ENCODE data around the gene PFDN1. TPM values are rescaled to one million over a fixed set of nuclear protein-coding genes. Genes with fewer than 3 reads are reported as not detected.

PFDN1 gene
- total RNA-seq, 1 experiment from 2014 or later: 266 TPM

DNA sequence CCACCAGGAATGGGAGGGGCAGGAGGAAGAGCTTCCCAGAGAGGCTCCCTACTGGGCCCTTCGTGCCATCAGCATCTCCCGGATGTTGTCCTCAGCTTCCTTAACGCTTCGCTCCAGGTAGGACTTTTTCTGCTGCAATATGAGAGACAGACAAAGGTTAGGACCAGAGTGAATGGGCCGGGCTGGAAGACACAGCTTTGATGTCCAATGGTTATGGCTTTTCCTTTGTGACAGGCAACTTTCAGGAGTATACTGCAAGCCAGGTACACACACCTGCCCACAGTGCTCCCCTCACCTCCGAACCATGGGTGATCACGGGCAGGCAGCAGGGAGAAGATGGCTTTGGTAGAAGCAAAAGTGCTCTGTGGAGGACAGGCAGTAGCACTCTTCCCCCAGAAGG is 57.0 kb downstream of the PFDN1 start:
- no peak for DNase-seq (ENCODE audit: low spot score)
- in situ Hi-C loops (cut with HindIII; ENCODE audit: low sequenced_read_pairs): no loop called here

DNA sequence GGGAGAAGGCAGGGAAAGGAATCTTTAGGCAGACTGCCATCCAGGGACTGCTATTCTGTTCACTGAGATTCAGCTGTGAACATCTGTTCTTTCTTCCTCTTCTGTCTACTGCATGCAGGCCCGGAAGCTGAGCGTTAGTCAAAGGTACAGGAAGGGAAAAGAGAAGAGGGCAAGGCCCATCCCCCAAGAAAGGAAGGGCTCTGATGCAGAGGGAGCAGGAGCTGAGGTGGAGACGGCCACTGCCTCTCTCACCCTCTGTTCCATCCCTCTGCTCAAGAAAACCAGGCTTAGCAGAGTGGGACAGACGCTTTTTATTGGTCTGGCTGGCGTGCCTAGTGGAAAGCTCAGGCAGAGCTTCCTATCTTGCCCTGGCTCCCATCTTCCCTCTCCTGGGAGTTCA is 57.6 kb downstream of the PFDN1 start:
- in situ Hi-C loops (cut with HindIII; ENCODE audit: low sequenced_read_pairs): no loop called here
- DNase-seq (ENCODE audit: low spot score): no peak

GRCh38 chr5:140244525-140245025 is 58.3 kb downstream of the PFDN1 start:
- DNase-seq (ENCODE audit: low spot score): peak; percentile 92
- in situ Hi-C loops (cut with HindIII; ENCODE audit: low sequenced_read_pairs): no loop called here

DNA sequence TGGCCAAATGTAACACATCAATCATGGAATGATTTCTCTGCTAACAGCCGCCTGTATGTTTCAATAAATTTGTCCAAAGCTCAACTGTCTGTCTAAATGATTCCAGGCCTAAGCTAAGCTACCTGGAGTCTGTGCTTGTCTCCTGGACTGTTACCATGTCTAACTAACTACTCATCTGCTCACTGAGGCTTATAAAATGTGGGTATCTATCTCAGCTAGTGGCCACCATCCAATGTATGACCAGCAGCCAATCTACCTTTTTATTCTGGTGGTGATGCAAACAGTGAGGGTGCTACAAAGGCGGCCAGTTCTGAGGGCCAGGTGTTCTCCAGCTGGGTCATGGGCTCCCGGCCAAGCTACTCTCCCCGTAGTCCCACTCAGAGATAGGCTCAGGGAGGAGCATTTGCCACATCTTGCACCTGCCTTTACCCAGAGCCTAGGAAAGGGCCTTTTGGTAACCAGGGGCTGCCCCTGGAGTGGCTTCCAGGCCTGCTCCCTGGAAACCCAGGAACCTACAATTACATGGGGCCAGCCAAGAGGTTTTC is 59.1 kb downstream of the PFDN1 start:
- DNase-seq (ENCODE audit: low spot score): no peak
- in situ Hi-C loops (cut with HindIII; ENCODE audit: low sequenced_read_pairs): no loop called here

DNA sequence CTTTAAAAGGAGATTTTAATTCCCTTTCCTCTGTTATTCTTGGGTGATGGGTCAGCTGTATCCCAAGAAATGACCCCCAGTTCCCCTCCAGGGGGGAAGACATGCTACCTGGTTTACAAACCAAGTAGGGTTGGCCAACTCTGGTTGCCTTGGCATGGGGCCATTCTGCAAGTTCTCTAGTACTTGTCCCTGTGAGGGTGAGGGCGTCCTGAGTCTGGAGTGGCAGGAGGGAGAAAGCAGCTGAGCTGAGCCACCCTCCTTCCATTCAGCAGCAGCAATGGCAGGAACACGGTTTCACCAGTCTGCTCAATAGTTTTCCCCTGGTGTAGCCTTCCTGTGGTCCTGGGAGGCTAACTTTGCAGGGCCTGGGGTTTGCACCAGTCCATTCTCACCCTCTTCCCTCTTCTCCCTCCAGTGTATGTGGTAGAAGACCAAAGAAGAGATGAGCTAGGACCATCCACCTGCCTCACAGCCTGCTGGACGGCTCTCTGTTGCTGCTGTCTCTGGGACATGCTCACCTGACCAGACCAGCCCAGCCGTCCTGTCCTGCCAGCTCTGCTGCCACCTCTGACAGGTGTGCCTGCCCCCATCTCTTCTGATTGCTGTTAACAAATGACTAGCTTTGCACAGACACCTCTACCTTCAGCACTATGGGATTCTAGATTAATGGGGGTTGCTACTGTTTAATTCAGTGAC is 59.9 kb downstream of the PFDN1 start:
- in situ Hi-C loops (cut with HindIII; ENCODE audit: low sequenced_read_pairs): no loop called here

GRCh38 chr5:140242099-140242498 is 60.8 kb downstream of the PFDN1 start:
- no peak for DNase-seq (ENCODE audit: low spot score)

More for the DNA sequence above, 59.9 kb downstream of the PFDN1 start:
- DNase-seq (ENCODE audit: low spot score): no peak

GRCh38 chr5:140240987-140241706 is 61.8 kb downstream of the PFDN1 start:
- in situ Hi-C loops (cut with HindIII; ENCODE audit: low sequenced_read_pairs): no loop called here
- peak; percentile 92 for DNase-seq (ENCODE audit: low spot score)

More at GRCh38 chr5:140242099-140242498, 60.8 kb downstream of the PFDN1 start:
- in situ Hi-C loops (cut with HindIII; ENCODE audit: low sequenced_read_pairs): no loop called here

GRCh38 chr5:140239939-140240700 is 62.8 kb downstream of the PFDN1 start:
- in situ Hi-C loops (cut with HindIII; ENCODE audit: low sequenced_read_pairs): no loop called here
- DNase-seq (ENCODE audit: low spot score): peak; percentile 68

- in situ Hi-C loops (cut with HindIII; ENCODE audit: low sequenced_read_pairs): no loop called here
Measured at GRCh38 chr5:140239461-140239860, 63.4 kb downstream of the PFDN1 start.

DNA sequence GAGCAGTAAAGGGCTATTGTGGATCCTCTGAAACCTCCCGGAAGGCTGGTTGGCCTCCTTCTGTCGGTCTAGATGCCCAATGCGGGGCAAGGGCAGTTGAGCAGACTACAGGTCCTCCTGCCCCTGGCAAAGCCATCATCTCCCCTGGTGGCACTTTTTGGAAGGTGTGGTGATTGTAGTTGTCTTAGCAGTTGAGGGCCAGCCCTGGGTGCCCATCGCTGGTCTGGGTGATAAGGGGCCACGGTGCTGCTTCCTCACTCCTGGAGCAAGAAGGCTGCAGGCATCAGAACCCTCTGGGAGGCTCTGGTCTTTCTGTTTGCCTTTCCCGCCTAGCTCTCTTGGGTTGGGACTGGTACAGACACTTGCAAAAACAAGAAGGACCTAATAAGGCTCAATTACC is 64.1 kb downstream of the PFDN1 start:
- in situ Hi-C loops (cut with HindIII; ENCODE audit: low sequenced_read_pairs): no loop called here
- DNase-seq (ENCODE audit: low spot score): no peak

More at GRCh38 chr5:140239461-140239860, 63.4 kb downstream of the PFDN1 start:
- DNase-seq (ENCODE audit: low spot score): no peak

- in situ Hi-C loops (cut with HindIII; ENCODE audit: low sequenced_read_pairs): no loop called here
- DNase-seq (ENCODE audit: low spot score): no peak
Measured at GRCh38 chr5:140236891-140237598, 65.9 kb downstream of the PFDN1 start.

DNA sequence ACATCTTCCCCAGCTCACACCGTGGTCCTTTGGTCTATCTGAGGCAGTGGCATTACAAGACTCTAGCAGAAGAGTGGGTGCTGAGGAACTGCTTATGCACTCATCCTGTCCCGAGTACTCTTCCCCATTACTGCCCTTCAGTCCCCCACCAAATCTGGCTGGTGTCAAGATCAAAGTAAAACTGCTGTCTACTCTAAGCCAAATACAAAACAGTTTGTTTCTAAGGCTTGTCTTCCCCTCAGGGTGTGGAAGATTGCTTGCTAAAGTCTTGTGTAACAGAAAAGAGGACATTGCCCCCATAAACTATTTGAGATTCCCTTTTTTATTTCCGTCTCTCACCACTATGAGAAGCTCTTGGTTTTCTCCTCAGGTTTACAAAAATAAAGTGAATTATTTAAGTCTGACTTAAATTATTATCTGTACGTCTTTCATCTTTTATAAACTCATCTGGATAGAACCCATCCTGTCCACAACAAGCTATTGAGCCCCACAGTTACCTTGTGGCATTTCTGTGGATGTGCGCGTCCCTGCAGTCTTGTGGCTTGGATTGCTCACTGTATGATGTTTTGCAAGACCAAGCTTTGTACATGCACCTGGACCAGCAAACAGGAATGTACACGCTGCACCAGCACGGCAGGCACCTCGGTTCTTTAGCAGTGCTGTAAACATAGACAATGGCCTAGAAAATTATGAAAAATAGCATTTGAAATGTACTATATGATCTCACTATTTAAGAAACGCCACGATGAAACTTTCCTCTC is 66.9 kb downstream of the PFDN1 start:
- DNase-seq (ENCODE audit: low spot score): no peak
- in situ Hi-C loops (cut with HindIII; ENCODE audit: low sequenced_read_pairs): no loop called here

DNA sequence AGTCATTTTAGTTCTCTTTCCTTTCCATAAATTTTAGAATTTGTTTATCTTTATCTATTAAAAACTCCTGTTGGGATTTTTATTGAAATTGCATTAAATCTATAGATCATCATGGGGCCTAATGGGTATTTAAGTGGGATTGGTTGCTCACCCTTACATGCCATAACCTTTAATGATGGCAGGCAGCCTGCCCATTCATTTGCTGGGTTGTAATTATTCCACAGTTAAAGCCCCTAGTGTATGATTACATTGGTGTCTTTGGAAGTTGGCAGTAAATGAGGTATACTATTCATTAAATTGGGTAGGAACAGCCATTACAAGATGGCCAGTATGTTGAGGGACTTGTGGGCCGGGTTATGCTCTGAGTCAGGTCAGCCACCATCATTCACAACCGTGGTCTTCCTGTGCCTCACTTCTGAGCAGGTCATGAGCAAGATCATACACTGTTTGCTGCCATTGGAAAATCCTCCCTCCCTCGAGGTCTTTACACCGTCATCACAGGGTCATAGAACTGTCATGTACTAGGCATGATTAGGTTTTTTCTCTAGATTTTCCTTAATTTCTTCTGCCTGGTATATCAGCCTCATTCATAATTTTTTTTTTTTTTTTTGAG is 68.4 kb downstream of the PFDN1 start:
- in situ Hi-C loops (cut with HindIII; ENCODE audit: low sequenced_read_pairs): no loop called here

DNA sequence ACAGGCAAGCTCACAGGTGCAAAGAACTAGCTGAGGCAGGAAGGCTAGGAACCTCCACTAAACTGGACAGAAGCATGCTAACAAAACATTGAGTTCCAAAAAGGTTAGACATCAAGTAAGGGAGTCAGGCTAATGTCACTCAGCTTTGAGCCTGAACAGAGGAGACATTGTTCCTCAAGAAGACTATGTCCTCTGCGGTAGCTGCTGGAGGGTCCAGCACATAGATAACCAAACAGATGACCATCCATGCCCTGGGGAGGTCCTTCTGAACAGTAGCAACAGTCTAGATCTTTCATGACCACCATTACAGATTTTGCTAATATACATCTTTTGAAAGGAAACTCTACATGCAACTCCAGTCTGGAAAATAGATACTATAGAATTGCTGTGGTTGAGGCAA is 70.2 kb downstream of the PFDN1 start:
- no peak for DNase-seq (ENCODE audit: low spot score)
- in situ Hi-C loops (cut with HindIII; ENCODE audit: low sequenced_read_pairs): no loop called here

More for the DNA sequence above, 68.4 kb downstream of the PFDN1 start:
- no peak for DNase-seq (ENCODE audit: low spot score)

DNA sequence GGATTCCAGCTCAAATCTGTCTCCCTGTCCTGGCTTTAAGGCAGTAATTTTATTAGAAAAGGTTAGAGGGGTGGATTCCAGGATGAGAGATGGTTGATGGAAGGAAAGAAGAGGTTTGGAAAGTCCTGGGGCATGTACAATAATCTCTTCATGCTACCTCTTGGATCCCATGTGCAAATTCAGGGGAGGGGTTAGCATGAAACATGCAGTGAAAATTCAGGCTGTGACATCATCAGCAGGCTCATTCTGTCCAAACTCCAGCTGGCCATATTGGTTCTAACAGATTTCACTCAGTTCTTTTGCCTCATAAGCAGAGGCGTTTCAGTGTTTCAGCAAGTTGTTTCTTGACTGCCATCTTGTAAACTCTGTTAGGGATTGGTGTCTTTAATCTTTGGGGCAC is 72.5 kb downstream of the PFDN1 start:
- no peak for DNase-seq (ENCODE audit: low spot score)
- in situ Hi-C loops (cut with HindIII; ENCODE audit: low sequenced_read_pairs): no loop called here

DNA sequence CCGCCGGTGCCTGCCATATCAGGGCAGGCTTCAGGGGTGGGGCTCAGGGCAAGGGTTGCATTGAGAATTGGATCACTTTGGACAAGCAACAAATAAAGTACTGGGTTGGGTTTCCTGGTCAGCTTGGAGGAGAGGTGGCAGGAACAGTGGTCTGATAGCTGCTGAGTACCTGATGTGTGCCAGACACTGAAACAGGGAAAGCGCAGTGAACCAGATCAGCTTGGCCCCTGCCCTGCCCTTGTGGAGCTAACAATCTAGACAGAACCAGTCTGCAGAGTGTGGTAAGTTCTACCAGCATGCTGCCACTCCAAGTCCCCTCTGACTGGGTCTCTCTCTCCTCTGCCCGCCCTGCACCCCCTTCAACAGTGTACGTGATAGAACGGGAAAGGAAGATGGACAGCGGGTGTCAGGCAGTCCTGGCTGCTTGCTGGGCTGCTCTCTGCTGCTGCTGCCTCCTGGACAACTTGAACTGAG is 74.5 kb downstream of the PFDN1 start:
- in situ Hi-C loops (cut with HindIII; ENCODE audit: low sequenced_read_pairs): no loop called here
- no peak for DNase-seq (ENCODE audit: low spot score)

- in situ Hi-C loops (cut with HindIII; ENCODE audit: low sequenced_read_pairs): no loop called here
- DNase-seq (ENCODE audit: low spot score): no peak
Measured at GRCh38 chr5:140227046-140227445, 75.9 kb downstream of the PFDN1 start.

DNA sequence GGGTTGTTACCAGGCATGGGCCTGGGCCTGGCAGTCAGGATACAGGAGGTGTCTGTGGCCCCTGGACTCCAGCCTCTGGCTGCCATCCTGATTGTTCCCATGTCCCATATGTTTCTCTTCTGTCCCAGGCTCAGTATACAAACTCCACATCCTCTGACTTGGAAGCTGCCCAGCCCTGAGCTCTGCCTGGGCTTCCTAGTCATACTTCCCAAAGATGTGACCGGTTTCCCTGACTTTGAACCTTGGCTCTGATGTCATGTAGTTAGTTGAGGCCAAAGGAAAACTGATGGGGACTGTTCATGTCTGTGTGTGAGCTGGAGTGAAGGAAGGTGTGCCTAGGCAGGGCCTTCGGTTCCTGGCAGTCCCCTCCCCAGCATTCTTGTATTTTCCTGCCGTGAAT is 77.5 kb downstream of the PFDN1 start:
- in situ Hi-C loops (cut with HindIII; ENCODE audit: low sequenced_read_pairs): no loop called here

More for the DNA sequence above, 77.5 kb downstream of the PFDN1 start:
- no peak for DNase-seq (ENCODE audit: low spot score)

All from G401 (cell line).